Kasumi-1 (cell line): ENCODE measurements around the gene SELENOT.
A peak's percentile ranks its signal among the peaks of the same experiment; 100 is the strongest.
"Not testable (repeated sequence)": the region's sequence is repeated elsewhere in the genome, so short reads cannot be mapped to it uniquely, and the experiment has no call there.

Experiments used
- DNase-seq, 2 experiments: peaks; one replicate each; lab custom pipeline; 2025; lab: John Stamatoyannopoulos, UW

Gene SELENOT

DNA sequence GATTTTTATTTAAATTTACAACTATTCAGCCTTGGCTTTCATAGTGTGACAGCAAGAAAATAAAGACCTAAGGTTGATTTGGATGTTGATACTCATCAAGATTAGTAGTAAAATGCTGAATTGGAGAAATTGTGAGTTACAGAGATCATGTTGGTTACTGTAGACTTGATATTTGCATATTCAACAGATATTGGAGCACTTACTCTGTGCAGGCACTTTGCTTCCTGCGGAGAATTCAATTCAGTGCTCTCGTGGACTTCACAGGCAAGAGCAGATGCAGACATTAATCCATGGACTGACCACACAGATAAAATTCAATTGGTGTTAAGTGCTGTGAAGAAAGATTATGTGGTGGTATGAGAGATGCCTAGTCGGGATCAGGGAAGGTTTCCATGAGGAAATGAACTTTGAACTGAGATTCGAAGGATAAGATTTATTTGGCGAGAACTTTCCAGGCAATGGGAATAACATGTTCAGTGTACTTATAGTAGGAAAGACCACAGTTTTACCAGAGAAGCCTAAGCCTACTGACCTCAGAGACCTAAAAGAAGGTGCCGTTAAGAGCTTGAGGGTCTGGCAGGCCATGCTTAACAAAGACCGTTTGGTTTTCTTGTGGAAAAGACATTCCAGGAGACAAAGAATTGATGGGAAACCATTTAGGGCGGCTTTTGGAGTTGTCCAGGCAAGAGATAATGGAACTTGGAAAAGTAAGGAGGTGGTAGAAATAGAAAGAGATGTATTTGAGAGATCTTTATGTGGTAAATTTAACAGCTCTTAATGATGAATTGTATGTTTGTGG lies 4.3 kb downstream of the SELENOT start:
- no peak for DNase-seq

- DNase-seq, result no peak
Observed at GRCh38 chr3:150609988-150610387, 6.9 kb downstream of the SELENOT start.

- no peak for DNase-seq
Observed at GRCh38 chr3:150610785-150611184, 7.7 kb downstream of the SELENOT start.

DNA sequence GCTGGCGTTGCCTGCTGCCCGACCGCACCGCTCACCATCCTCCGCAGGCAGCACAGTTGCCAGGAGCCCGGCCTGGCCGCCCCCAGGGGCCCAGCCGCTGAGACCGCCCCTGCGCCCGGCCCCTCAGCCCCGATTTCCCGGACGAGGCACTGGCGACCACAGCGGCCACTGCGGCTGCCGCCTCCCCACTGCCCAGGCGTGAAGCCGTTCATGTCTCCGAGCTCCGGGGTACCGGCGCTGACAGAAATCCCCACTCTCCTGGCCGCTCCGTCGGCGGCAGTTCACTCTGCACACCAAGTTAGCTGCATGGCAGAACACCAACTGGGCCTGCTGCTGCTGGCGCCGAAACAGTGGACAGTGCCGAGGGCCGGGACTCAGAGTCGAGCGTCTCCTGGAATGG lies 8.5 kb downstream of the SELENOT start:
- no peak for DNase-seq

DNA sequence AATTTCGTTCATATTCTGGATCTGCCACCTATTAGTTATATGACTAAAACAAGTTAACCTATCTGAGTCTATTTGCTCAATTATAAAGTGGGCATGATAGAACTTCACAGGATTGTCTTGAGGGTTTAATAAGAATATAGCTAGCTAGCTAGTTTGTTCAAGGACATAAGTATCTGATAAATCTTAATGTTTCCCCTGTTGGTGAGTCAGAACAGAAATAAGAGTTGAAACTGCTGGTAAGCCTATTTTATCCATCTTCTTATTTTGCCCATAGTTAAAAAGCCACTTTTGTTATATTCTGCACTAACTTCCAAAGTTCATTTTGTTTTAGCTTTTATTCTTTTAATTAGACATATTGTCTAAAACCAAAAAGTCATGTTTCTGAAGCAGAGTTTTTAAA lies 9.4 kb downstream of the SELENOT start:
- no peak for DNase-seq

- DNase-seq, result no peak
Observed at GRCh38 chr3:150613034-150613433, 9.9 kb downstream of the SELENOT start.

- no peak for DNase-seq
Observed at GRCh38 chr3:150613709-150614480, 10.8 kb downstream of the SELENOT start.

- DNase-seq, result no peak
Observed at GRCh38 chr3:150620002-150620689, 17.0 kb downstream of the SELENOT start.

DNA sequence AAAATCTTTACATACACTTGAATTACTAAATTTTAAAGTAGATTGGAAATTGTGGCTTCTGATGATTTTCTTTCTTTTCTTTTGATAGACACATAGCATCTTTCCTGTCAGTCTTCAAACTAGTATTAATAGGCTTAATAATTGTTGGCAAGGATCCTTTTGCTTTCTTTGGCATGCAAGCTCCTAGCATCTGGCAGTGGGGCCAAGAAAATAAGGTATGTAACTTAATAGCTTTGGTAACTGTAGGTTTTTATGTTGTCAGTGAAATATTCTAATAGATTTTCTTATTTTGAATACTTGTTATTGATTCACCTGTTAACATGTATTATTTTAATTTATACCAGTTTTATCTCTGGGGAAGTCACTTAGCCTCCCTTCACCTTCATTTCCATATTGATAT lies 19.8 kb downstream of the SELENOT start:
- DNase-seq, result not testable (repeated sequence)

DNA sequence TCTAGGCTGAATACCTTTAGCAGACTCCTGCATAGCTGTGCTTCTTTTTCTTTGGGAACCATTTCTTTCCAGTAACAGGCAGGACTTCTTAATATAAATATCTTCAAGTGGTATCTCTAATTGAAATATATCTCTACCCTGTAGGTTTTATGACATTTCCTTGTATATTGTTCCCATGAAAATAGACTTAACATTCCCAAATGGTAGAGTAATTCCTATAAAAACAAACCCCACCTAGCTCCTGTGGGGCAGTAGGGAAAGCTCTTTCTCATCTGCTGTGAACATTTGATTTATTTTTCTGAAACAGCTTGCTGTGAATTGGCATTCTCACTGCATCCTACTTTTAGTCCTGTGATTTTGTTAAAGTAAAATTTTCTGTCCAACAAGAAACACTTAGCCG lies 20.8 kb downstream of the SELENOT start:
- no peak for DNase-seq

GRCh38 chr3:150626148-150626930 lies 23.2 kb downstream of the SELENOT start:
- no peak for DNase-seq

GRCh38 chr3:150627557-150627956 lies 24.4 kb downstream of the SELENOT start:
- DNase-seq, result no peak

DNA sequence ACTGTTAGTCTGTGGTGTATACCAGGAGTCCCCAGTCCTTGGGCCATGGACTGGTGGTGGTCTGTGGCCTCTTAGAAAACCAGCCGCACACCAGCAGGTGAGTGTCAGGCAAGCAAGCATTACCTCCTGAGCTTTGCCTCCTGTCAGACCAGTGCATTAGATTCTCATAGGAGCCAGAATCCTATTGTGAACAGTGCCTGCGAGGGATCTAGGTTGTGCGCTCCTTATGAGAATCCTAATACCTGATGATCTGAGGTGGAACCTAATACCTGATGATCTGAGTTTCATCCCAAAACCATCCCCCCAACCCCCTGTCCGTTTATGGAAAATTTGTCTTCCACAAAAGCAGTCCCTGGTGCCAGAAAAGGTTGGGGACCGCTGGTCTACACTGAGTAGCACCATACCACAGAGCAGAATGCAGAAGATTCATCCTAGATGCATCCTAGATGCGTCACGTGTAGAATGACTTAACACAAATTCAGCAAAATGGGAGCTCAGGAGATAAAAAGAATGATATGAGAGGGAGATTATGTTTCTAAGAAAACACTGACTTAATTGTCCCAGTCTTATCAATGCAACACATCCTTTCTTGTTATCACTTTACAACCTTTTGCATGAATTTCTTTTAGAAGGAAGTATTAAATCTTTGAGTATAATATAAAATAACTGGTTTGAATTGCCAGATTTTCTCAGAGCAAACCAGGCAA lies 28.5 kb downstream of the SELENOT start:
- DNase-seq, result no peak

GRCh38 chr3:150635076-150635475 lies 32.0 kb downstream of the SELENOT start:
- DNase-seq, result no peak

GRCh38 chr3:150635526-150635925 lies 32.4 kb downstream of the SELENOT start:
- peak; percentile 49 to 70 for DNase-seq

DNA sequence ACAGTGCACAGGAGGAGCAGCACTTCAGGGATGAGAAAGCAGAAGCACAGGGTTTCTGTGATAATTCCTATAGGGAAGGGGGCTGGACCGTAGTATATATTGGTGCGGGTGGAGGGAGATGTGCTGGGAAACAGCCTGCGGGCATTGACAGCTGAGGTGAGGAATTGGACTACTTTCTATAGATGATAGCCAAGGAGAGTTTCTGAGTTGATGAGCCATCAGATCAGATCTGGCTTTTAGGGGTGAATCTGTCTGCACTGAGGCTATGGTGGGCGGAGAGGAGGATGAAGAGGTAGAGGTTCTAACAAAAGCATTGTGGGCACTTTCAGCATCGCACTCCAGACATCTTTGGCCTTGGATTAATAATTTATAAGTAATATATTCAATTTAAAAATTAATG lies 33.1 kb downstream of the SELENOT start:
- DNase-seq, result no peak

GRCh38 chr3:150639262-150639661 lies 36.1 kb downstream of the SELENOT start:
- DNase-seq, result no peak

- DNase-seq, result no peak
Observed at GRCh38 chr3:150640256-150640655, 37.1 kb downstream of the SELENOT start.

DNA sequence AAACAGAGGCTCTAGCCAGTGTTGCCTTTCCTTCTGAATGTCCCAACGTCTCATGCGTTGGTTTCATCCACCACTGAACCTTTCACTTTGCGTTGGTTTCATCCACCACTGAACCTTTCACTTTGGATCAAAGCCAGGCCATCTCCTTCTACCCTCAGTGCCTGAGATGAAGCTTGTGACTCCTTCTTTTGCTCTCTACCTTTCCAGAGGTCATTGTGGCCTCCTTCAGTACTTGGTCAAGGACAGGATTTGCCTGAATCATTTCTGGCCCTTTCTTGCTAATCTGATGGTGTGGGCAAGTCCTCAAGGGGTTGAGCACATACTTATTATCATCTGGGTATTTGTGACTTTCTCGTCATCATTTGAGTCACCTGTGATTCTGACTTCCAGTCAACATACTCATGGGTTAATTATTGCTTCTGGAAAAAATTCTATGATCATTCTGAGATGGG lies 50.0 kb downstream of the SELENOT start:
- no peak for DNase-seq

- DNase-seq, result no peak
Observed at GRCh38 chr3:150656316-150656715, 53.2 kb downstream of the SELENOT start.
